ENCODE data around the gene SCOC. TPM values are rescaled to one million over a fixed set of nuclear protein-coding genes. Genes with fewer than 3 reads are reported as not detected.
A peak's percentile ranks its signal among the peaks of the same experiment; 100 is the strongest.
"Not testable (repeated sequence)": the region's sequence is repeated elsewhere in the genome, so short reads cannot be mapped to it uniquely, and the experiment has no call there.

The SCOC gene
- total RNA-seq, 1 donor from 2014 or later, result 68.9 TPM

DNA sequence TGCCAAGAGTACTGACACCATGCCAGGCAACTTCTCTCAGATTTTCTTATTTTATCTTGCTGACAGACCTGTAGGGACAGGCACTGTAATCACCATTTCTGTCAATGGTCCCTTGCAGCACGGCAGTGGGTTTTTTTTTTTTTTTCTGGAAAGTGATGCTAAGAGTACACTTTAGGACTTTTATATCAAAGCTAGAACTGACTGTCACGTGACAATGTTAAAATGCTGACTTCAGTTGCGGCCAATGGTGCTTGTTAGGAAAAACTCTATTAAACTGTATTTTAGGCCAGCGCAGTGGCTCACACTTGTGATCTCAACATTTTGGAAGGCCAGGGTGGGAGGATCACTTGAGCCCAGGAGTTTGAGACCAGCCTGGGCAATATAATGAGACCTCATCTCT lies 12.3 kb upstream of the SCOC start:
- no peak for DNase-seq (ENCODE audit: low spot score)

DNA sequence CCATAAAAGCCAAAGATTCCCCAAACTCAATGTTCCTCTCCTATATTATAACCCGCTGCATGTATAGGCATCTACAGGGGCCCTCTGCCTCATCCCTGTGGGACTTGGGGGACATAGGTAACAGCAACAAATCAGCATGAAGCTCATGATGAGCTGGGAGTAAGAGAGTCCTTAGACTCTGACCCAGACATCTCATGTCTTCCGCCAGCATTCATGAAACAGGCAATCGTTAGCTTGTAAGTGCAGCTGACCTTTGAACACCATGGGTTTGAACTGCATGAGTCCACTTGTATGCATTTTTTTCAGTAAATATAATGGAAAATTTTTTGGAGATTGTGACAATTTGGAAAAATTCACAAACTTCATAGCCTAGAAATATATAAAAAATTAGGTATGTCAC lies 10.4 kb upstream of the SCOC start:
- DNase-seq (ENCODE audit: low spot score), result no peak

DNA sequence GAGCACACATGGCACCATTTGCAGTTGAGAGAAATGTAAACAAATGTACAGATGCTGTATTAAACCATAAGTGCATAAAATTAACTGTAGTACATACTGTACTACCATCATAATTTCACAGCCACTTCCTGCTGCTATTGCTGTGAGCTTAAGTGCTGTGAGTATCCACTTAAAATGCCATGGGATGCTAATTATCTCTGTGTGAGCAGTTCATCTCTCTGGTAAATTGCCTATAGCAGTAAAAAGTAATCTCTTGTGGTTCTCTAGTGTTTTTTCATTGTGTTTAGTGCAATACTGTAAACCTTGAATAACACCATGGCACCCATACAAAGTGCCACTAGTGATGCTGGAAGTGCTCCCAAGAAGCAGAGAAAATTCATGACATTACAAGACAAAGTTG lies 9.9 kb upstream of the SCOC start:
- no peak for DNase-seq (ENCODE audit: low spot score)

DNA sequence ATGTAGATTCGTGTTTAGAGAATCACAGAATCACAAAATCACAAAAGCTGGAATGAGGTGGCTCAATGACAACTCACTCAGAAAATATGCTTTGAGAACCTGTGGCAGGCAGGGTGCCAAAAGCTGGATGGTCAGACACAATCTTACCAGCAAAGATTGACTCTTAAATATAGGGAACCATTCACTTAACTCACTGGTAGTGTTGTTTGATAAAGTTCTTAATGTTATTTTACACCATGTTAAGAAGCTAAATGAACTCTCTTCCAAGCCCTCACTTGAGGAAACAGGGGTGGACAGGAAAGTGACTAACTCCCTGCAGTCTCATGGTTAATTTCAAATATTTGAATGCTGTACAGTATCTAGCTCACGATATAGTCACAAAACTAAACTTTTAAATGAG lies 5.7 kb upstream of the SCOC start:
- no peak for DNase-seq (ENCODE audit: low spot score)

DNA sequence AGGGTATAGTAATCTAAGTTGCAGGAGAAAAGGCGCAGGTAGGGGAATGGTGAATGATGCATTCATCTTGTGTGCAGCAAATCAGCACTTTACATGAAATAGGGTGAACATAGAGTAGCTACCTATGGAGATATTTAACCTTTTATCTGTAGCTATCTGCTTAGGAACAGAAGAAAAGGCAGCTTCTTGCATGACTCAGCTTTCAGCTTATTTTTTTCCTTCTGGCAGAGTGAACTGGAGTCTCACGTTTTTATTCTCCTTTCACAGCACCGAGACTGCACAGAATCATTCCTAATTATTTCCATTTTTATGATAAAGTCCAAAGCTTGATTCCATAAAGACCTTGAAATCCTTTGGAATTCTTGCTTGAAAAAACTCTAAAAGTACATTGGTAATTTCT lies 4.8 kb upstream of the SCOC start:
- DNase-seq (ENCODE audit: low spot score), result no peak

DNA sequence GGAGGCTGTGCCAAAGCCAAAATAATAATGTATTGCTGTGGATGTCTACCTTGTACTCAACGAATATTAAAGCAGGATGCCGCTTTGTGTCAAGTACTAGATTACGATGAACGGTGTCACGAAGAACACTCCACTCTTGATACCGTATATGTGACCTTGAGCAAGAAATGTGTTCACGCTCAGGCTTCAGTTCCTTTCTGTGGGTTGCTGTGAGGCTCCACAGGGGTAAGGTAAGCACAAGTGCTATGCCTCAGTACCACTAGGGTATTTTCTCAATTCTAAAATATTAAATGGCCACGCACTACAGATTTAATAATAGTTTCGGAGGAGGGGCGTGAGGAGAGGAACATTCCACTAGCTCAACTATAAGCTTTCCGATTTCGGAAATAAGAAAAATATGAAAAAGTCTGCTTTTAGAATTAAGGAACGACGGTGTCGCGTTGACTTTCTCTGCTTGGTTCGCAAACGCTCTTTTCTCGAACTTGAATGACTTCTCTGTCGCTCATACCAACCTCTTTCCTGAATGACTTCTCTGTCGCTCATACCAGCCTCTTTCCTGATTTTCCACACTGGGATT lies 607 bp upstream of the SCOC start:
- DNase-seq (ENCODE audit: low spot score), result no peak

DNA sequence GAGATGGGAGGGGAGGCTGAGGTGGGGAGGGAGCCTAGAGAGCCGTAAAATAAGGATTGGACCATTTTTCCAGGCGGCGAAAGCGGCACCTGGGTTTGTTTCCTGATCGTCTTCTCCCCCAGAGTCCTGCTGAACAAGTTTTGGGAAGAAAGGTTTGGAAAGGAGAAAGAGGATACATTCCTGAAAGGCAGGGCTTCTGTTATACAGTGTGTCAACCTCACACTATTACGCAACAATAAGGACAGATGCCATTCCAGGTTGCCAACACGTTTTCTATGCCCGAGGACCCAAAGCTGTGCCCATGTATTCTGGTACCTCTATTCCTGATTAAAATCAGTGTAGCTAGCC lies 658 bp downstream of the SCOC start:
- no peak for DNase-seq (ENCODE audit: low spot score)

DNA sequence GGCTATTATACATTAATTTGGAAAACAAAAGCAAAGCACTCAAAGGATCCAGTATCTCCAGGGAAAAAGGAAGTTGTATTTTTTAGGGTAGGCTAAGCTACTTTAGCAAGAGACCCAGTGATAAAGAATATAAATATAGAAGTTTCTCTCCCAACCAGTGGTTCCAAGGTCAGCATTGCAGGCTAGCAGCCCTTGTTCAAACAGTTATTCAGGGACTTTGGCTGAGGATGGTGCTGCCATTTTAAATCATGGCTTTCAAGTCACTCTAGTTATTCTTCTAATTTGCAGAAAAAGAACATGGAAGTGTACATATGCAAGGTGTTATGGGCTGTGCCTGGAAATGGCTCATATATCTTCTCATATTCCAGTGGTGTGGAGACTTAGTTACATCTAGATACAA lies 9.3 kb downstream of the SCOC start:
- DNase-seq (ENCODE audit: low spot score), result no peak

DNA sequence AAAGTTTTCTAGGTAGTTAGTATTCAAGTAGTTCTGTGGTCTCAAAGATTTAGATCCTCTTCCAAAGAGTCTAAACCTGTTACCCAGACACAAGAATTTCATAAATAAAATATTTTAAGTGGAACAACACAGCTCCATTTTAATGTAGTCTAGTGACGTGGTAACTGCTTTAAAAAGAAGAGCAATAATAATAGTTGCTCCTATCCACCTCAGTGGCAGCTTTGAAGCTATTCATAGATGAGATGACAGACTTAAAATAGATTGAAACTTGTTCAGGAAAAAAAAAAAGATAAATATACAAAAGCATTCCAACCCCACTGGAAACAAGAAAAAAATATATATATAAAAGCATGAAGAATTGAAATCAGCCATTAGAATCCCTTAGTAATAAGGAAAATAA lies 14.6 kb downstream of the SCOC start:
- no peak for DNase-seq (ENCODE audit: low spot score)

DNA sequence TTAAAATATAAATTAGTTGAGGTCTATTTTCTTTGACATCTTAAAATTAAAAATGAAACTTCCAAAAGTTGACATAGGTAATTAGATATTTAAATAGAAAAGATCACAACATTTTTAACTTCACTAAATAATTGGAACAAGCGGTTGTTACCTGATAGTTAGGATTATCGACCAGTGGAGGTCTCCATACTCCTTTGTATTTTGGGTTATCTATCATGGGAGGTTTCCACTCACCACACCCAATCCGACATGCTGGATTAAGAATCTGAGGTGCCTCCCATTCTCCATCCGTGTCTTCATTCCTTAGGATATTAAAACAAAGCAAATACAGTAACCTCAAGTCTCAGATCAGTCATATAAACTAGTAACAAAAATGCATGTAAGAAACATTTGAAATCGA lies 22.2 kb downstream of the SCOC start:
- no peak for DNase-seq (ENCODE audit: low spot score)

DNA sequence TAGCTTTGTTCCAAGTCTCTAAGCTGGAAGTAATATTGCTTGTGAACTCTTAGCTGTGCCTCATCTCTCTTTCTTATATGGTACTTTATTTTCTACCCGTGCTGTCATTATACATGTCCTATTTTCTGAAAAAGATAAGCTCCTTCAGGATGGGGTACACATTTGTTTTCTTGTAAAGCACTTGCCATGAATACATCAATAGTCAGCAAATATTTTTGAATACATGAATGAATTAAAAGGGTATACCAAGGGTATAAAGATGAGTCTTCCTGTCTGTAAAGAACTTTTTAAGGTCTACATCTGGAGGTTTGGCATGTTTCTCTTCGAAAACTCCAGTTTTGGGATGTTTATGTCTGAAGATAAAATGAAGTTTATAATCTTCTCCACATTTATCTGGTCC lies 26.7 kb downstream of the SCOC start:
- no peak for DNase-seq (ENCODE audit: low spot score)

DNA sequence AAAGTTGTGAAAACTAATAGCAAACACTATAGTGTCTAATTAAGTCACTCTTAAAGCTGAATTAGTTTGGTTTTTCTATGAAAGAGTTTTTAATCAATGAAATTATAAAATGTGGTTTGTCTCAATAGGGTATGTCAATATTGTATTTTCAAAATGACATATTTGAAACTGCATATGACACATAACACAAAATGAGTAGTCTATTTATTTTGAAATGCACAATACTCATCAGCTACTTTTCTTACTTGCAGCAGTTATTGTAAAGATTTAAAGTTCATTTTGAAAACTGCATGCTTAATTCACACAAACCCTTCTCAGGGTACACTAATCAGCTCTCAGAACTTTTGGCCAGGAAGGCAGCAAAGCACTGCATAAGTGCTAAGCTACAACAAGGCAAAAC lies 32.8 kb downstream of the SCOC start:
- DNase-seq (ENCODE audit: low spot score), result no peak

DNA sequence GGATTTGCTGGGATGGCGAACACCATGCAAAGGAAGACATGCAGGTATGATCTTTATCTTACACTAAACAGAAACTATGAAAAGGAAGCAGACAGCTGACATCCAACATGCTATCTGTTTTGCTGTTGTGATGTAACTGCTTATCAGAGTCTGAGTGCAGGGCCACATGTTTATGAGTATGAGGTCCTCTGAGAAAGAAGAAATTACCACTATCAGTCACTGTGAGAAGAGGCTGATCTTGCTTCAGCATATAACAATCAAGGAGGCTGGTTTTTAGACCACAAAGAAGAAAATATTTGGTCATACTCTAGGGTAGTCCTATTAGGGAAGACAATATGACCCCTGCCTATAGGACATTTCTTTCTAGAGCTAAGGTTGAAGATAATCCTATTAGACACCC lies 35.5 kb downstream of the SCOC start:
- no peak for DNase-seq (ENCODE audit: low spot score)

DNA sequence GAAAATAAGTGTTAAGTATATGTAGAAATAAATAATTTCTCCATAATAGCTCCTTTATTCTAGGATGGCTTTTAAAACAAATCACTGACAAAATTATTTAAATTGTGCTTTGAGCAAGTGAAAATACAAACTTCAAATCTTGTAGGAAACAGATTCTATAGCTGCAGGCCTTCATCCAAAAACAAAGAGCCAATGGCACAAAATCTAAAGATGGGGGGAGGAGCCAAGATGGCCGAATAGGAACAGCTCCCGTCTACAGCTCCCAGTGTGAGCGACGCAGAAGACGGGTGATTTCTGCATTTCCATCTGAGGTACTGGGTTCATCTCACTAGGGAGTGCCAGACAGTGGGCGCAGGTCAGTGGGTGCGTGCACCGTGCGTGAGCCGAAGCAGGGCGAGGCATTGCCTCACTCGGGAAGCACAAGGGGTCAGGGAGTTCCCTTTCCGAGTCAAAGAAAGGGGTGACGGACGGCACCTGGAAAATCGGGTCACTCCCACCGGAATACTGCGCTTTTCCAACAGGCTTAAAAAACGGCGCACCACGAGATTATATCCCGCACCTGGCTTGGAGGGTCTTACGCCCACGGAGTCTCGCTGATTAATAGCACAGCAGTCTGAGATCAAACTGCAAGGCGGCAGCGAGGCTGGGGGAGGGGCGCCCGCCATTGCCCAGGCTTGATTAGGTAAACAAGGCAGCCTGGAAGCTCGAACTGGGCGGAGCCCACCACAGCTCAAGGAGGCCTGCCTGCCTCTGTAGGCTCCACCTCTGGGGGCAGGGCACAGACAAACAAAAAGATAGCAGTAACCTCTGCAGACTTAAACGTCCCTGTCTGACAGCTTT lies 39.9 kb downstream of the SCOC start:
- not testable (repeated sequence) for DNase-seq (ENCODE audit: low spot score)

DNA sequence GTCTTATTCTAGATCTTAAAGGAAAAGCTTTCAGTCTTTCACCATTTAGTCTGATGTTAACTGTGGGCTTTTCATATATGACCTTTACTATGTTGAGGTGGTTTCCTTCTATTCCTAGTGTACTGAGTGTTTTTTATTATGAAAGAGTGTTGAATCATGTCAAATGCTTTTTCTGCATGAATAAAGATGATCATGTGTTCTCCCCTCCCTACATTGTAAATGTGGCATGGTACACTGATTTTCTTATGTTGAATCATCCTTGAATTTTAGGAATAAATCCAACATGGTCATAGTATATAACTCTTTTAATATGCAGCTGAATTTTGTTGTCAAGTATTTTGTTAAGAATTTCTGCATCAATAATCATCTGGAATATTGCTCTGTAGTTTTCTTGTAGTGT lies 49.7 kb downstream of the SCOC start:
- no peak for DNase-seq (ENCODE audit: low spot score)

DNA sequence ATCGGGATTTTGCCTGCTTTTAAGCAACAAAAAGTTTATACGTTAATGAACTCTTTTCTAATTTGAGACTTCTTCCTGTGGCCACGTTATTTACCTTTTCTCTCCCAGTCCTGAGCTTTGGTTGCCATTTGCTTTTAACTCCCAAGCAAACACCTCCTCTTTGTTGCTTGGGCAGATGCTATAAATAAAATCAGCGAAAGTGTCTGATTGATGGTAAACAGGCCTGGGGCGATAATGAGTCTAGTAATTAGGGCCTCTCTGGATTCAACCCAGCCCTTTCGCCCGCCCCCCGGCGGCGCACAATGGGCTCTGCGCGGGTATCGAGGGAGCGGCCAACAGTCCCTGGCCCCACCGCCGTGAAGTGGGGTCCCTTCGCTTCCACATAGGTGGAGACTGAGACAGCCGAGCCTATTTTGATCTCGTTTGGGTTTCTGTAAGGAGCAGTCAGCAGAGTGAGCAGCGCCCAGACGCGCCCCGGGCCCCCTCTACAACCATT lies 53.2 kb downstream of the SCOC start:
- no peak for DNase-seq (ENCODE audit: low spot score)

DNA sequence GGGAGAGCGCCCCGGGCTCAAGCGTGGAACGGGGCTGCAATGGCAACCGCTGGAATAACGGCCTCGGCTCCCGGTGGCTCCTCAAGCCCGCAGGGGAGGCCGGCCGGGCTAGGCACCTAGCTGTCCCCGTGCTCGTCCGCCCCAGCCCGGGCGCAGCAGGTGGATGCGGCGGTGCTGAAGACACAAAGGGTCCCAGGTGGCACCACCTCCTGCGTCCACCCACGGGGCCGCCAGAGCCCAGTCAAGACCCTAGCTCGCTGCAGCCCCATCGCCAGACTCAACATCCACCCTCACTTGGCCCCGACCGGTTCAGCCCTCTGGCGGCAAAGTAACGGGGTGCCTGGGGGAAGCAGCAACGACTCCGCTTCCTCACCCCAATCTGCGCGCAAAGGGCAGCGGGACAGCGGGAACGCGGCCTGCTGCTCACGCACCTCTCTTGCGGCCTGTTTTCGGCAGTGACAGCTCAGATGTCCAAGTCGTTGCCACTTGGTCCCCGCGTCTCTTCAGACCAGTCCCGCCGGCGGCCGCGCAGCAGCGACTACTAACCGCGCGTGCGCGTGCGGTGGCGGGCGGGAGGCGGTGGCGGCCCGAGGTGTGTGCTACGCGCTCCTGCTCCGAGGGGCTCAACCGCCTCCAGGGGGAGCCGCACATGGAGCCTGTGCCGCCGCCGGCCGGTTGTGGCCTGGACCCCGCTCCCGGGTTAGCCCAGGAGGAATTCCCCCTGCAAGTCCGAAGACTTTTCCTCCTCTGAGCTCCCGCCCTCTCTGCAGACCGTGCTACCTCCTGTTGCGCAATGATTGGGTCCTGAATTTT lies 53.9 kb downstream of the SCOC start, which contains the start of gene CLGN:
TSS of gene CLGN (minus strand) at position 543 of the 813 bp plus-strand sequence. CDS start 14,570 bp downstream, outside the sequence.
- DNase-seq (ENCODE audit: low spot score), result peak; percentile 68

DNA sequence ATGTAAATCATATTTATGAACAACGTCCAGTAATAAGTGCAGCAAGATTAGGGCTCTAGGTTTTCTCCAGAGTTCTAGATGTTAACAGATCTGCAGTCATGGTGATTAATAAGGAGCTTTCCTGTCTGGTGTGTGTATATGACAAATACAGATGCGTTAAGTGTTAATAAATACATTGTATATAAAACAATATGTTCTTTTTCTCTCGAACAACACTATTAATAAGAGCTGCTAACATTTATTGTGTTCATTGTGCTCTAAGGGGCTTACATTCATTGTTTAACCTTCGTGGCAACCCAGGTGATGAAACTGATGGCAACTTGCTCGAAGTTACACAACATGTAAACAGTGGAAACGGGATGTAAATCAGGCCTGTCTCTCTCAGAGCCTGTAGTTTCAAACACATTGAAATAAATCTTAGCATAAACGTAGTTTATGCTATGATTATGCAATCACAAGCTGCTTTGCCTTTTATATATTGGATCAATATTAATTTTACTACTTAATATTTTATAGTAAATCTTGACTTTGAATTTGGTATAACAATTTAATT lies 54.5 kb downstream of the SCOC start:
- no peak for DNase-seq (ENCODE audit: low spot score)

Data from umbilical cord (tissue), 2 donors.